H9 (cell line): Measurements from ENCODE around the gene KLHL2. TPM values are rescaled to one million over a fixed set of nuclear protein-coding genes. Genes with fewer than 3 reads are reported as not detected.

Experiments
- DNase-seq: peaks from one replicate; pipeline ENCODE4 v3.0.0-alpha.2; 2017
- H2AFZ ChIP-seq: one replicate; pipeline ENCODE4 v1.6.1; 2013; ENCODE audit warnings: mild to moderate bottlenecking, low read length, control low read depth, moderate library complexity
- H2AK5ac ChIP-seq: 2 replicates; pipeline ENCODE4 v1.6.1; 2013; ENCODE audit warnings: low read length, control low read depth, mixed read lengths; ENCODE audit not compliant: insufficient read length
- H2BK120ac ChIP-seq: one replicate; pipeline ENCODE4 v1.6.1; 2013; ENCODE audit warnings: low read depth, mild to moderate bottlenecking, low read length, control low read depth, inconsistent platforms; ENCODE audit not compliant: poor library complexity, severe bottlenecking
- H2BK12ac ChIP-seq: 2 replicates; pipeline ENCODE4 v1.6.1; 2013; ENCODE audit warnings: low read length, control low read depth, mixed read lengths, low read depth; ENCODE audit not compliant: insufficient read length
- H2BK15ac ChIP-seq: 2 replicates; pipeline ENCODE4 v1.6.1; 2013; ENCODE audit warnings: low read depth, low read length, control low read depth
- H2BK20ac ChIP-seq: one replicate; pipeline ENCODE4 v1.6.1; 2013; ENCODE audit warnings: low read depth, mild to moderate bottlenecking, low read length, control low read depth, inconsistent platforms; ENCODE audit not compliant: poor library complexity, severe bottlenecking
- H2BK5ac ChIP-seq: 2 replicates; pipeline ENCODE4 v1.6.1; 2013; ENCODE audit warnings: low read length, control low read depth, mixed read lengths; ENCODE audit not compliant: insufficient read length
- H3K14ac ChIP-seq: 2 replicates; pipeline ENCODE4 v1.6.1; 2013; ENCODE audit warnings: low read length, control low read depth; ENCODE audit not compliant: insufficient read depth
- H3K18ac ChIP-seq: 2 replicates; pipeline ENCODE4 v1.6.1; 2013; ENCODE audit warnings: low read depth, mild to moderate bottlenecking, mixed read lengths, low read length, control low read depth; ENCODE audit not compliant: insufficient read length
- H3K23ac ChIP-seq: 2 replicates; pipeline ENCODE4 v1.6.1; 2013; ENCODE audit warnings: low read length, control low read depth, mixed read lengths, low read depth; ENCODE audit not compliant: insufficient read length
- H3K23me2 ChIP-seq: 2 replicates; pipeline ENCODE4 v1.6.1; 2013; ENCODE audit warnings: low read depth, mild to moderate bottlenecking, mixed read lengths, low read length, control low read depth; ENCODE audit not compliant: insufficient read length, poor library complexity, severe bottlenecking
- H3K27ac ChIP-seq: 2 replicates; pipeline ENCODE4 v1.5.1; 2013; ENCODE audit warnings: low read length, control low read depth, mixed read lengths, low read depth; ENCODE audit not compliant: insufficient read length
- H3K27me3 ChIP-seq: 2 replicates; pipeline ENCODE4 v1.6.1; 2013; ENCODE audit warnings: low read length, control low read depth, inconsistent platforms; ENCODE audit not compliant: insufficient read depth
- H3K4ac ChIP-seq: 2 replicates; pipeline ENCODE4 v1.6.1; 2013; ENCODE audit warnings: low read depth, mild to moderate bottlenecking, control low read depth, inconsistent platforms, low read length, moderate library complexity
- H3K4me1 ChIP-seq: 2 replicates; pipeline ENCODE4 v1.6.1; 2013; ENCODE audit warnings: low read length, control low read depth, inconsistent platforms; ENCODE audit not compliant: insufficient read depth
- H3K4me2 ChIP-seq: 2 replicates; pipeline ENCODE4 v1.6.1; 2013; ENCODE audit warnings: low read length, control low read depth, mixed read lengths; ENCODE audit not compliant: insufficient read length, insufficient read depth
- H3K56ac ChIP-seq: 2 replicates; pipeline ENCODE4 v1.6.1; 2013; ENCODE audit warnings: low read depth, mild to moderate bottlenecking, mixed read lengths, low read length, control low read depth; ENCODE audit not compliant: insufficient read length
- H3K79me1 ChIP-seq: 2 replicates; pipeline ENCODE4 v1.6.1; 2013; ENCODE audit warnings: low read depth, mild to moderate bottlenecking, moderate library complexity, low read length, control low read depth, inconsistent platforms; ENCODE audit not compliant: insufficient read depth, poor library complexity, severe bottlenecking
- H3K79me2 ChIP-seq: 2 replicates; pipeline ENCODE4 v1.6.1; 2013; ENCODE audit warnings: low read length, control low read depth, inconsistent platforms; ENCODE audit not compliant: insufficient read depth
- H3K9ac ChIP-seq: 2 replicates; pipeline ENCODE4 v1.6.1; 2013; ENCODE audit warnings: low read length, control low read depth, mixed read lengths; ENCODE audit not compliant: insufficient read length; ENCODE audit errors: extremely low read depth
- H3K9me3 ChIP-seq: one replicate; pipeline ENCODE4 v1.6.1; 2013; ENCODE audit warnings: low read depth, low read length, inconsistent platforms; ENCODE audit not compliant: control insufficient read depth
- H3T11ph ChIP-seq: one replicate; pipeline ENCODE4 v1.6.1; 2013; ENCODE audit warnings: mild to moderate bottlenecking, low read length, control low read depth, inconsistent platforms
- H4K20me1 ChIP-seq: one replicate; pipeline ENCODE4 v1.6.1; 2013; ENCODE audit not compliant: control insufficient read depth, insufficient read length, insufficient read depth
- H4K5ac ChIP-seq: 2 replicates; pipeline ENCODE4 v1.6.1; 2013; ENCODE audit warnings: low read depth, mild to moderate bottlenecking, mixed read lengths, low read length, control low read depth; ENCODE audit not compliant: insufficient read length
- H4K8ac ChIP-seq: replicated peaks from 2 replicates; pipeline ENCODE4 v1.6.1; 2013; ENCODE audit warnings: low read length, control low read depth, mixed read lengths, low read depth; ENCODE audit not compliant: insufficient read length
- H4K91ac ChIP-seq: 2 replicates; pipeline ENCODE4 v1.6.1; 2013; ENCODE audit warnings: low read depth, mild to moderate bottlenecking, moderate library complexity, mixed read lengths, low read length, control low read depth; ENCODE audit not compliant: insufficient read length
- H3K27ac Mint-ChIP-seq, 3 experiments: 2 replicates in 2 of 3; 3 replicates in 1 of 3; pipeline ENCODE4 v1.8.0; 2020 to 2021; ENCODE audit warnings: mixed read lengths in 3 of 3, mild to moderate bottlenecking in 1 of 3, moderate library complexity in 1 of 3
- H3K27me3 Mint-ChIP-seq: 2 replicates; pipeline ENCODE4 v1.8.0; 2021; ENCODE audit warnings: low read depth, mild to moderate bottlenecking, moderate library complexity, mixed read lengths
- H3K36me3 Mint-ChIP-seq, 3 experiments: 2 replicates in 2 of 3; 3 replicates in 1 of 3; pipeline ENCODE4 v1.8.0; 2020 to 2021; ENCODE audit warnings: low read depth in 3 of 3, mixed read lengths in 3 of 3; ENCODE audit not compliant: insufficient read depth in 1 of 3
- H3K4me1 Mint-ChIP-seq, 2 experiments: 2 replicates each; pipeline ENCODE4 v1.8.0; 2020; ENCODE audit warnings: mixed read lengths in 2 of 2
- H3K4me3 Mint-ChIP-seq, 2 experiments: 2 replicates in 1 of 2; 3 replicates in 1 of 2; pipeline ENCODE4 v1.8.0; 2020 to 2021; ENCODE audit warnings: mild to moderate bottlenecking in 2 of 2, mixed read lengths in 2 of 2, moderate library complexity in 1 of 2
- H3K9me3 Mint-ChIP-seq, 2 experiments: 2 replicates in 1 of 2; 3 replicates in 1 of 2; pipeline ENCODE4 v1.8.0; 2020; ENCODE audit warnings: mild to moderate bottlenecking in 2 of 2, mixed read lengths in 2 of 2, moderate library complexity in 1 of 2
- CTCF ChIP-seq: fragments of 200-600 bp; sonication (generic); conservative IDR thresholded peaks from 3 replicates; pipeline ENCODE4 v1.8.0; 2021; ENCODE audit warnings: antibody characterized with exemption, mild to moderate bottlenecking
- WGBS: extraction: QIAGEN DNeasy Blood & Tissue Kit; methylation state at CpG from one replicate; pipeline ENCODE4 v1.1.7; 2013; ENCODE audit warnings: missing lambda C conversion rate, low lambda C conversion rate, mixed read lengths; ENCODE audit not compliant: insufficient read length; ENCODE audit errors: extremely low coverage; 5-methylcytosine and 5-hydroxymethylcytosine counted together
- total RNA-seq: library from RNA; stranded (reverse); gene quantifications from 2 replicates; pipeline ENCODE4 v1.2.1, GENCODE V29; 2021

The KLHL2 gene
- total RNA-seq, 1 experiment from 2014 or later = 14.3 TPM

GRCh38 chr4:165360041-165360695 is 152.8 kb downstream of the KLHL2 start:
- H2BK12ac ChIP-seq = no peak overlapping the region

More at GRCh38 chr4:165360041-165360695, 152.8 kb downstream of the KLHL2 start:
- no peak for DNase-seq
- Histone ChIP-seq H2BK120ac (no peak overlapping the region), H3K4me1 (peaks cover 5% of the 10 kb centered on the region), H3K56ac (no peak overlapping the region), H3K4me2 (no peak overlapping the region), H3K18ac (no peak overlapping the region), H4K8ac (no peak overlapping the region), H4K91ac (no peak overlapping the region), H4K5ac (no peak overlapping the region), H3K9ac (no peak overlapping the region), H3K23ac (no peak overlapping the region), H2AFZ (no peak overlapping the region), H2BK5ac (no peak overlapping the region), H3K9me3 (no peaks in the 10 kb centered on the region), H3K14ac (no peak overlapping the region), H3K79me1 (no peaks in the 10 kb centered on the region), H3K4ac (no peak overlapping the region), H3K23me2 (no peaks in the 10 kb centered on the region), H2AK5ac (no peak overlapping the region), H3T11ph (no peak overlapping the region), H3K27me3 (no peaks in the 10 kb centered on the region), H3K79me2 (no peaks in the 10 kb centered on the region), H3K27ac (no peak overlapping the region), H2BK15ac (no peak overlapping the region), H2BK20ac (no peak overlapping the region), H4K20me1 (no peaks in the 10 kb centered on the region)
- Mint-ChIP-seq H3K4me3 (no peak overlapping the region), H3K4me1 (peaks cover 0 to 4% of the 10 kb centered on the region in 2 experiments; a peak in 1 of 4 replicates), H3K36me3 (no peaks in the 10 kb centered on the region), H3K27ac (peak overlapping the region in 1 of 3 experiments; percentile 28; a peak in 1 of 7 replicates), H3K9me3 (no peaks in the 10 kb centered on the region), H3K27me3 (no peaks in the 10 kb centered on the region; the same call in 1 of the 2 replicates)
- no CpG with 5 or more reads among the region's 6 CpGs for WGBS
- TF ChIP-seq CTCF = no peak
